Fibroblast of skin of back (primary cell): Measurements from ENCODE around the gene THRSP.
"Not testable (repeated sequence)": the region's sequence is repeated elsewhere in the genome, so short reads cannot be mapped to it uniquely, and the experiment has no call there.

Experiments
- DNase-seq: peaks from one replicate; pipeline ENCODE4 v3.0.0-alpha.2; 2013

Gene THRSP

GRCh38 chr11:78066471-78066870 is 2.8 kb downstream of the THRSP start:
- no peak for DNase-seq

DNA sequence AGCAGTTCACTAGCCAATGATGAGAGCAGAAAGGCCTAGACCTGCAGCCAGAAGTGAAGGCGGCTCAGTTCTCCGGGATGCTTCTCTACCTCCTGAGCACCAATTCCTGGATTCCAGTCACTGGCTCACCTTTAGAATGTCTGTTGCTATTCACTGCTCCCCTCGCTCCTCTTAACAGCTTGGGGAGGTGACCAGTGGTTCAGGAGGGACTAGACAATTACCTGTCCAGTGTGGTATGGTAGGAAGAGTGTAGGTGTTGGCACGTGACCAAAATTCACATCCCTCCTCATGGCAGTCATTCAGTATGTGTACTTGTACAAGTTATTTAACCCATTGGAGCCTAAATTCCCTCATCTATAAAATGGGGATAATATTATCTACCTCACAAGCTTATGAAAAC is 4.0 kb downstream of the THRSP start:
- no peak for DNase-seq

- DNase-seq = no peak
These were observed 5.8 kb downstream of the THRSP start for GRCh38 chr11:78069465-78069864.

DNA sequence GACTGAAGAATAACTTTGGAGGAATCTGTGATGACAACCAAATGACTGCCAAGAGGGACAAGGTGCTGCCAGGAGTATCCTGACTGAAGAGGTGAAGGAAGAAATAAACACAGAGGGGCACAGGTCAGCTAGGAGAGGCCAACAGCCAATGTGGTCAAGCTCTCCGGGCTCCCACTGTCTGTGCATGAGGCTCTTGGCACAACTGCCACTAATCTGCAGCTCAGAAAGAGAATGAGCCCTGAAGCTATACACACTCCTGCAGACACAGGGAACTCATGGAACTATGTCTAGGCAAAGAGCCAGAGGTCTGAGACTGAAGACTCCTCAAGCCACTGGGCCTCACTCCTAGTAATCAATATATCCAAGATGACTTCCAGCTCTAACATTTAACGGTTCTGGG is 7.0 kb downstream of the THRSP start:
- no peak for DNase-seq

- no peak for DNase-seq
These were observed 8.1 kb downstream of the THRSP start for GRCh38 chr11:78071717-78072116.

- DNase-seq = no peak
These were observed 8.8 kb downstream of the THRSP start for GRCh38 chr11:78072455-78072854.

- DNase-seq = no peak
These were observed 11.1 kb downstream of the THRSP start for GRCh38 chr11:78074756-78075155.

DNA sequence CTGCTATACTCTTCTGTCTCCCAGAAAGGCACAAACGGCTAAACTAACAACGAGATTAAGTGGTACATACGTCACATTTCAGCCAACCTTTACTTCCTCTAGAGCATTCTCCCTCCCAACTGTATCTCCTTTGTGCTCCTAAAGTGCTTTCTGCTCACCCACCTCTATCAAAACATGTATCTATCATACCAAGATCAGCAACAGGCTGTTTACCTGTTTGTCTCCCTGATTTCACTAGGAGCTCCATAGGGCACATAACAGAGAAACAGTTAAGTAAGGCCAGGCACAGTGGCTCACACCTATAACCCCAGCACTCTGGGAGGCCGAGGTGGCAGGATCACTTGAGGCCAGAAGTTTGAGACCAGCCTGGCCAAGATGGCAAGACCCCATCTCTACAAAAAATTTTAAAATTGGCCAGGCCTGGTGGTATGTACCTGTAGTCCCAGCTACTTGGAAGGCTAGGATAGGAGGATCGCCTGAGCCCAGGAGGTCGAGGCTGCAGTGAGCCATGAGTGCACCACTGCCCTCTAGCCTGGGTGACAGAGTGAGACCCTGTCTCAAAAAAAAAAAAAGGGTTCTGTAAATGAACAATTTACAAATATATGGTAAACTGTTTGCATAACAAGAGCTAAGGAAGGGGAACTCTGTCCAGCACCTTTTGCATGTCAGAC is 13.2 kb downstream of the THRSP start:
- DNase-seq = no peak

DNA sequence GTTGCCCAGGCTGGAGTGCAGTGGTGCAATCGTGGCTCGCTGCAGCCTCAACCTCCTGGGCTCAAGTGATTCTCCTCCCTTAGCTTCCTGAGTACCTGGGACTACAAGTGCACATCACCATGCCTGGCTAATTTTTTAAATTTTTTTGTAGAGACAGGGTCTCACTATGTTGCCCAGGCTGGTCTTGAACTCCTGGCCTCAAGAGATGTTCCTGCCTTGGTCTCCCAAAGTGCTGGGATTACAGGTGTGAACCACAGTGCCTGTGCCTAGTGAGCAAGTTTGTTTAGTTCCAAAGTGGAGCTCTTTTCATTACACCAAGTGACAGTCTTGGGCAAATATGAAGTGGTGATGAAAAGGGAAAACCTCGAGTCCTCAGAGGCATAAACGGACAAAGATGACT is 13.9 kb downstream of the THRSP start:
- DNase-seq = not testable (repeated sequence)

- no peak for DNase-seq
These were observed 14.8 kb downstream of the THRSP start for GRCh38 chr11:78078218-78079167.

DNA sequence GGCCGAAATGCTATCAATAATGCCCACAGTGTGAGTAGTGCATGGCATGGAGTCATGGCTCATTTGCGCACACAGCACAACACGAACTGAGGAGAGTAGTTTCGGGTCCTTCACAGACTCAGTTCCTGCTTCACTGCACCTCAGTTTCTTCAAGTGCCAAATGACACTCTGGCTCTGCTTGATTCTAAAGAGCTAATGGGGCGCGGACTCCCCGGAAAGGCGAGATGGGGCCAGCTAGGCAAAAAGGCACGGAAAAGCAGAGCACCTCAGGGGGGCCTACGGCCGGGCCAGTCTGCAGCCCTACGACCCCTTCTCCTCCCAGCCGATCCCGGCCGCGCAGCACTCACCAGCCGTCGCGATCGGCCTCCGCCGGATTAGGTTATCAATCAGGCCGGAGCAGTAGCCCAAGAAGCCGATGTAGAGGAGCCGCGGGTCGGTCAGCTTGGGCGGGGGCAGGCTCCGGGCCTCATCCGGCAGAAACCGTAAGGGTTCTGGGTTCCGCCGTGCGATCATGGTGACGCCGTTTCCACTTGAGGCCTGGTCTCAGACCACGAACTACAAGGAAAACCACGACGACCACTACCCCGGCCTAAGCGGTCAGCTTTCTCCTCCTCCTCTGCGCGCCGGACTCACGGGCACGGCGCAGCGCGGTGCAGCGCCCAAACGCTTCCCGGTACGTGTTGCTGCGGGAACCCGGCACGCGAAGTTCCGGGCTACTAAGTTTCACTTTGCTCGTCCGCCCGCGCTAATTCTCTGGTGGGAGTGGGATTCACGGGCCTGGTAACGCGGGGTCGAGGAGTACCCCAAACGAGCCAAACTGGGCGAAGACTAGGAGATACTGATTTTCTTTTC is 15.8 kb downstream of the THRSP start, which contains the start of gene NDUFC2:
Gene NDUFC2, minus strand, starts transcription at position 631 of the 852 bp plus-strand sequence. Its CDS starts 118 bp downstream, at position 513.
- peak; percentile 83 for DNase-seq

DNA sequence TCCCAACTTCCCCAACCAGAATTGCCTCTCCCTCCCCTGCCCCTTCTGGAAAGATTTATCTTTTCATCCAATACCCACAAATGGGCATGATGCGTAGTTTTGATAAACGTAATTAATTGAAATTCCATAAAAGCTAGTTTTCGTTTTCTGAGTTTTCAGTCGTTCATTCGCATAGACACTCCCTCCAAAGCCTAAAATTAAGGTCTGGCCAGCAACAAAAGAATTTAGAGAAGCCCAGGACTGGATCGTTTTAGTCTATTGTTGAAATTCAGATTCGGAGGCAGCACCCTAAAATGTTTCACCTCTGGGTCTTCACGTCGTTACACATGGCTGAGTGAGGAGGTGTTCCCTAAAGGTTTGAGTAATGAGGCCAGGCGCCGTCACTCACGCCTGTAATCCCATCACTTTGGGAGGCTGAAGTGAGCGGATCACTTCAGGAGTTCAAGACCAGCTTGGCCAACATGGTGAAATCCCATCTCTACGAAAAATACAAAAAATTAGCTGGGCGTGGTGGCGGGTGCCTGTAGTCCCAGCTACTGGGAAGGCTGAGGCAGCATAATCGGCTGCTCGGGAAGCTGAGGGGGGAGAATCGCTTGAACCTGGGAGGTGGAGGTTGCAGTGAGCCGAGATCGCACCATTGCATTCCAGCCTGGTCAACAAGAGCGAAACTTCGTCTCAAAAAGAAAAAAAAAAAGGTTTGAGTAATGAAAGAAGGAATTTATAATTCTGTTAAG is 16.6 kb downstream of the THRSP start:
- DNase-seq = no peak

DNA sequence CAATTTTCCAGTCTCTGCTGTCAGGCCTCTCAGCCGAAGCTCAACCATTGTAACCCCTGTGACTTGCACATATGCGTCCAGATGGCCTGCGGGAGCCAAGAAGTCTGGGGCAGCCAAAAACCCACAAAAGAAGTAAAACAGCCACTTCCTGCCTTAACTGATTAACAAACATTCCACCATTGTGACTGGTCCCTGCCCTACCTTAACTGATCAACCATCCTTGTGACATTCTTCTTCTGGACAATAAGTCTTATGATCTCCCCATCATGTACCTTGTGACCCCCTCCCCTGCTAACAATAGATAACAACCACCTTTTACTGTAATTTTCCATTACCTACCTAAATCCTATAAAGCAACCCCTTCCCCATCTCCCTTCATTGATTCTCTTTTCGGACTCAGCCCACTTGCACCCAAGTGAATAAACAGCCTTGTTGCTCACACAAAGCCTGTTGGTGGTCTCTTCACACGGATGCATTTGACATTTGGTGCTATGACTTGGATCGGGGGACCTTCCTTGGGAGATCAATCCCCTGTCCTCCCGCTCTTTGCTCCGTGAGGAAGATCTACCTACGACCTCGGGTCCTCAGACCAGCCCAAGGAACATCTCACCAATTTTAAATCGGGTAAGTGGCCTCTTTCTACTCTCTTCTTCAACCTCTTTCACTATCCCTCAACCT is 17.3 kb downstream of the THRSP start:
- peak; percentile 40 for DNase-seq

- no peak for DNase-seq
These were observed 17.9 kb downstream of the THRSP start for GRCh38 chr11:78081583-78081982.

DNA sequence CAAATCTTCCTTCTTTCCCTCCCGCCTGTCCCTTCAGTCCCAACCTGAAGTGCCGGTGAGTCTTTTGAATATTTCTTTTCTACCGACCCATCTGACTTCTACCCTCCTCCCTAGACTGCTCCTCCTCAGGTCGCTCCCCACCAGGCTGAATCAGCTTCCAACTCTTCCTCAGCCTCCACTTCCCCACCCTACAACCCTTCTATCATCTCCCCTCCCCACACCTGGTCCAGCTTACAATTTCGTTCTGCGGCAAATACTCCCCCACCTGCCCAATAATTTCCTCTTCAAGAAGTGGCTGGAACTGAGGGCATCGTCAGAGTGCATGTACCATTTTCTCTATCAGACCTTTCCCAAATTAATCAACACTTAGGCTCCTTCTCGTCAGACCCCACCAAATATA is 18.5 kb downstream of the THRSP start:
- no peak for DNase-seq

DNA sequence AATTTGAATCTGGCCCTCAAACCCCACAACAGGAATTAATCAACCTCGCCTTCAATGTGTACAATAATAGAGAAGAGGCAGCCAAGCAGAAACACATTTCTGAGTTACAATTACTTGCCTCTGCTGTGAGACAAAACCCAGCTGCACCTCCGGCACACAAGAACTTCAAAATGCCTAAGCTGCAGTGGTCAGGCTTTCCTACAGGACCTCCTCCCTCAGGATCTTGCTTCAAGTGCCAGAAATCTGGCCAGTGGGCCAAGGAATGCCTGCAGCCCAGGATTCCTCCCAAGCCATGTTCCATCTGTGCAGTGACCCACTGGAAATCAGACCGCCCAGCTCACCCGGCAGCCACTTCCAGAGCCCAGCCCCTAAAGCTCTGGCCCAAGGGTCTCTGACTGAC is 19.4 kb downstream of the THRSP start:
- no peak for DNase-seq

GRCh38 chr11:78084506-78084905 is 20.8 kb downstream of the THRSP start:
- not testable (repeated sequence) for DNase-seq

- no peak for DNase-seq
These were observed 22.3 kb downstream of the THRSP start for GRCh38 chr11:78085972-78086371.

DNA sequence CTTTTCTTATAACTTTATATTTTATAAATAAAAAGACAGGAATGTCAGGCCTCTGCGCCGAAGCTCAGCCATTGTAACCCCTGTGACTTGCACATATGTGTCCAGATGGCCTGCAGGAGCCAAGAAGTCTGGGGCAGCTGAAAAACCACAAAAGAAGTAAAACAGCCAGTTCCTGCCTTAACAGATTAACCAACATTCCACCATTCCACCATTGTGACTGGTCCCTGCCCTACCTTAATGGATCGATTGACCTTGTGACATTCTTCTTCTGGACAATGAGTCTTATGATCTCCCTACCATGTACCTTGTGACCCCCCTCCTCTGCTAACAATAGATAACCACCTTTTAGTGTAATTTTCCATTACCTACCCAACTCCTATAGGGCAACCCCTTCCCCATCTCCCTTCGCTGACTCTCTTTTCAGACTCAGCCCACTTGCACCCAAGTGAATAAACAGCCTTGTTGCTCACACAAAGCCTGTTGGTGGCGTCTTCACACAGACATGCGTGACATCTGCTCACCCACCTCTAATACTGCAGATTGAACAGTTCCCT is 22.9 kb downstream of the THRSP start:
- DNase-seq = not testable (repeated sequence)

DNA sequence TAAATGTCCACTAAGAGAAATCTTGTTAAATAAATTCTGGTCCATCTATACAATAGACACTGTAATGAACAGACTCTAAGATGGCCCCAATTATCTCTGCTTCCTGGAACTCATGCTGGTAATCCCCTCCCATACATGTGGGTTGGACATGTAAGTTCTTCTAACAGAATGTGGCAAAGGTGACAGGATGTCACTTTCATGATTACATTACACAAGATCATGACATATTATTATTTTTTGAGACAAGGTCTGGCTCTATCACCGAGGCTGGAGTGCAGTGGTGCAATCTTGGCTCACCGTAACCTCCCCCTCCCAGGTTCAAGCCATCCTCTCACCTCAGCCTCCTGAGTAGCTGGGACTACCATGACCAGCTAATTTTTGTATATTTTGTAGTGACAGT is 30.6 kb downstream of the THRSP start:
- DNase-seq = no peak
